Activated T-helper 9 cell treated with anti-CD3 and anti-CD28 coated beads, Interleukin-2, amount 50 U/mL, for 16 hours (primary cell): ENCODE data around the gene UBA6.
"Not testable (repeated sequence)": the region's sequence is repeated elsewhere in the genome, so short reads cannot be mapped to it uniquely, and the experiment has no call there.

Source experiments
- DNase-seq: peaks from one replicate; pipeline ENCODE4 v3.0.0-alpha.2; 2020; ENCODE audit warnings: low read depth

UBA6 gene

GRCh38 chr4:67713529-67714247 lies 12.7 kb upstream of the UBA6 start:
- DNase-seq, result no peak

- no peak for DNase-seq
Measured at GRCh38 chr4:67712650-67713528, 11.9 kb upstream of the UBA6 start.

DNA sequence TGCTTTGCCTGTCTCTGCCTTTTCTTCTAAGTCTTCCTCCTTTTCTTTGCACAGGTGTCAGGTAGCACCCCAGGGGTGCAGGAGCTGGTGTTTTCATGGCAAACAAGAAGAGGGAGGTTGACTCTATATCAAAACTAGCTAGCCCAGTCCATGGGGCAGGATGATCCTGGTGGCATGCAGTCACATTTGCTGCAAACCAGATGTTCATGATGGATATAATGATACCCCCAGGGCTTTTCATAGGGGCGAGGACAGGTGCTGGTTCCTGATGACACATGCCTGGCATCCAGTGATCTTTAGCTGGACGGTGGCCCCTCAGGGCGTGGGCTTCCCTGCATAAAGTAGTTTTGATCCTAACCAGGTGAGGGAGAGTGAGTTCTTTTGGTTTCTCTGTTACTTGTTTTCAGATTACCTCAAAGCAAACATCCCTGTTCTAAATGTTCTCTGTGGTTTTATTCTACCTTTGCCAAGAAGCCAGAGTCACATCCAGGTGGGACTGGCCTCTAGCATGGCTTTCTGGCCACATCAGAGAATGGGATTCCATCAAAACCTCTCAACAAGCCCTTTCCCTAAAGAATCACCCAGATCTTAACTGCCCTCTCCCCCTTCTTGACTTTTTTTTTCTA lies 11.2 kb upstream of the UBA6 start:
- no peak for DNase-seq

GRCh38 chr4:67706682-67707081 lies 5.7 kb upstream of the UBA6 start:
- not testable (repeated sequence) for DNase-seq

GRCh38 chr4:67704843-67705242 lies 3.9 kb upstream of the UBA6 start:
- DNase-seq, result no peak

- DNase-seq, result no peak
Measured at GRCh38 chr4:67702166-67702565, 1.2 kb upstream of the UBA6 start.

DNA sequence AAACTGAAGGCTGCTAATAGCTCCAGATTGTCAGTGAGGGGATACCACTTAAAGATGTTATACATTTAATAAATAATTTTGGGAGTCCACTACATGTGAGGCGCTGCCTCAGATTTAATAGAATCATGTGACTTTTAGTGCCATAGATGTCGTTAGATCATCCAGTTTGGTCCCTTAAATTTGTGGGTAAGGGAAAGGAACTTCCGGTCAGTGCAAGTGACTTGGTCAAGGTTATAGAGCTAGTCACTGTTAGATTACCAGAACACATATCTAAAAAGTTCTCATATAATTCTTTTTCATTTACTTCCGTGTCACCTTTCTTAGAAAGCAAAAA lies 529 bp upstream of the UBA6 start:
- no peak for DNase-seq

DNA sequence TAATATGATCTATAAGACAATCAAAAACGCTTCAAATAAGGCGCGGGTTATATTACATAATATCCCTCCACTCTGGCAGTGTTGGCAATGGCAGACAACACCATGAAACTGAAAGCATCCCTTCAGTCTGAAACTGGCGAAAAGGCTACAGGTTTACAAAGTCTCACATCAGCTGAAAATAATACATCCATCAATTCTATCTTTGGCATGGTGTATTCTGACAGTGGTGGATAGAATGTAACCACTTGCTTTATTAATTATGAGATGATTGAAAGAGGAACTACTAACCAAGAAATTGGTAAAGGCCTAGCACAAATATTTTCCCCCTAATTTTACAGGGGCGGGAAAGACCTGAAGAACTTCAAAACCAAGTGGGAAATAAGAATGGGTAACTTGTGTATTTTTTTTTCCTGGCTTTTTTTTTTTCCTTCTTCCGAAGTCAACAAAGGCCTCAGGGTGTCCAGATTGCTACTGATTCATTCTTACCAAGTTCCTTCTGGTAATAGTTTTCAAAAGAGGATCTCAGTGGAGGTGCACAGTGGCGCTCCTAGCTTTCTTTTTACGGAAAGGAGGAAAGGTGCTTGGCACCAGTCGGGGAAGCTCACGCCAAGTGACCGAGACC lies 728 bp downstream of the UBA6 start:
- no peak for DNase-seq

- no peak for DNase-seq
Measured at GRCh38 chr4:67699603-67700002, 1.4 kb downstream of the UBA6 start.

GRCh38 chr4:67697860-67698687 lies 2.9 kb downstream of the UBA6 start:
- DNase-seq, result no peak

GRCh38 chr4:67696061-67696460 lies 4.9 kb downstream of the UBA6 start:
- no peak for DNase-seq

DNA sequence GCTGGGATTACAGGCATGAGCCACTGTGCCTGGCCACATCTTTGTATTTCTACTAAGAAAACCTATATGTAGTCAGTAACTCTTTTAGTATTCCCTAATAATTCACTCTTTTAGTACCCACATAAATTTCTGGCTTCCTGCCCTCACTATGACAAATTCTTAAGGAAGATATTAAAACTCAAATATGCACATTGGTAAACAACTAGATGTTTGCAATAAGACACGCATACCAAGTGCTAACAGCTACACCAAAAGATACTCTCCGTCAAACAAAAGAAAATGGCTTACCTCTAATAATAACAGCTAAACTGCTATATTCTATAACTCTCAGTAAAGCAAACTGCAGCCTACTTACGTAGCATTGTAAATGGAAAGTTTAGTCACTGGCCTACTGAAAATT lies 6.3 kb downstream of the UBA6 start:
- DNase-seq, result no peak

DNA sequence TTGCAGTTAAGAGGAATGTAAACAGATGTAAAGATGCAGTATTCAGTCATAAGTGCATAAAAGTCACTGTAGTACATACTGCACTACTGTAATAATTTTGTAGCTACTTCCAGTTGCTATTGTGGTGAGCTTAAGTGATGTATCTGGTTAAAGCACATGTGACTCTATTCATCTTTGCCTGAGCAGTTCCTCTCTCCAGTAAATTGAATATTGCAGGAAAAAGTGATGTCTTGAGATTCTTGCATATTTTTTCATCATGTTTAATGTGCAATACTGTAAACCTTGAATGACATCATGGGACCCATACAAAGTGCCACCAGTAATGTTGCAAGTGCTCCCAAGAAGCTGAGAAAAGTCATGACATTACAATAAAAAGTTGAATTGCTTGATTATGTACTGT lies 9.6 kb downstream of the UBA6 start:
- no peak for DNase-seq

DNA sequence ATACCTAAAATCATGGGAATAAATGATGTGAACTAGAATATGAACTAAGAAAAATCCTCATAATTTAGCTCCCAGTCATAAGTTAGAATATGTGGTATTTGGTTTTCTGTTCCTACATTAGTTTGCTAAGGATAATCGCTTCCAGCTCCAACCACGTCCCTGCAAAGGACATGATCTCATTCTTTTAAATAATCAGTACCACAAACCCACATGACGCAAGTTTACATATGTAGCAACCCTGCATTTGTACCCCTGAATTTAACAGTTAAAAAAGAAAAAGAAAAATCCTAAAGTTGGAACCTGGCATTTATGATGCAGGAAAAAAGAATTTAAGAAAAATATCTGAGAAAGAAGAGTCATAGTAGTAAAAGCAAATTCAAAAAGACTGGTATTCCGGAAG lies 13.3 kb downstream of the UBA6 start:
- no peak for DNase-seq

- DNase-seq, result no peak
Measured at GRCh38 chr4:67685532-67685859, 15.5 kb downstream of the UBA6 start.

- no peak for DNase-seq
Measured at GRCh38 chr4:67684839-67685531, 16.0 kb downstream of the UBA6 start.

GRCh38 chr4:67682266-67682665 lies 18.7 kb downstream of the UBA6 start:
- no peak for DNase-seq

DNA sequence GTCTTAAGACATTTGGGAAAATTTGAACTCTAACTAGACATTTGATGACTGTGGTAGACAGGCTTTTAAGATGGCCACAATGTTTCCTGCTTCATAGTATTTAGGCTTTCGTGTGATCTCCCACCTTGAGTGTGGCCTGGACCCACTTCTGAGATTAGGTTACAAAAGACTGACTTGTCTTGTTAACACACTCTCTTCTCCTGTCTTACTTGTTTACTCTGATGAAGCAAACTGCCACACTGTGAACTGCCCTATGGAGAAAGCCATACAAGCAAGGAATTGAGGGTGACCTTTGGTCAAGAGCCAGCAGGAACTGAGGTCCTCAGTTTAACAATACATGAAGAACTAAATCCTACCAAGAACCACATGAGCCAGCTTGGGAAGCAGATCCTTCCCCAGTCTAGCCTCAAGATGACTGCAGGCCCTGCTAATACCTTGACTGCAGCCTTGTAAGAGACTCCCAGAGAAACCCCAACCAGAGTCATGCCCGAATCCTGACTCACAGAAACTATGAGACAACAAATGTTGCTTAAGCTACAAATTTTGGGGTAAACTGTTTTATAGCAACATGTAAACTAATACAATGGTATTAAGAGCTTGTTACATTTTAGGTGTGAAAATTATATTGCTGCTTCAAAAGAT lies 20.3 kb downstream of the UBA6 start:
- no peak for DNase-seq

- no peak for DNase-seq
Measured at GRCh38 chr4:67678612-67679011, 22.3 kb downstream of the UBA6 start.

DNA sequence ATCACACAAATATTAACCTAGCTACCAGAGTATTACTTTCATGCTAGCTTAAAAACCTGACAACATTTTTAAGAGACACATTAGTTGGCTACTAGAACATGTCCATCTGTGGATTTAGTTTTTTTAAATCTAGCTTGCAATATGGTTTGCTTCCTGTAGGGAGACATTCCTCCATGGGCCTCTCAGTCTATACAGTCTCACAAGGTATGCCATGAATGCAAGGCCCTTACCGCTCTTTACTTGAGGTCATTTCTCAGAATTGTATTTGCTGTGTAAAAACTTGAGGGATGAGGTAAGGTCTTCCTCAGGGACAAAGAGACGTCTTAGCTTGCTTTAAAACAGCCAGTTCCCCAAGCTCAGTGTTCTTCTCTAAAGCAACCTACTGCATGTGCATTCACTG lies 26.9 kb downstream of the UBA6 start:
- DNase-seq, result no peak

DNA sequence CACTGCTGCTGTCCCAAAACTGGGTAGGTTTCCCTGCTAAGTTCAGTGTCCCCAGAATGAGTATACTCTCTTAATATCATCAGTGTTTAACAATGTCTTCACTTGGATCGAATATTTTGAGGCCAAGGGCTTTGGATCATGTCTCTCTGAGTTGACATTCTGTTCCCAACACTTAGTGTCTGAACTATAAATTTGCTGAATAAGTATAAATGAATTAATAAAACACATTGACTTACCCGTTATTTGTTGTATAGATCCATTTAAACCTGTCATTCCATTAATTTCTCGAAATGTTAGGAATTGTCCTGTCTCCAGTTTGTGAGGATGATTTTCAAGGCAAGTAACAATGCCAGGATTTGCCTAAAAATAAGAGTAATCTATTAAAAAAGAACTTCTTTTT lies 32.6 kb downstream of the UBA6 start:
- no peak for DNase-seq
